ENCODE measurements around the gene LRRC19. TPM values are rescaled to one million over a fixed set of nuclear protein-coding genes. Genes with fewer than 3 reads are reported as not detected.

Gene LRRC19
- total RNA-seq, 1 experiment from 2014 or later, result not detected

DNA sequence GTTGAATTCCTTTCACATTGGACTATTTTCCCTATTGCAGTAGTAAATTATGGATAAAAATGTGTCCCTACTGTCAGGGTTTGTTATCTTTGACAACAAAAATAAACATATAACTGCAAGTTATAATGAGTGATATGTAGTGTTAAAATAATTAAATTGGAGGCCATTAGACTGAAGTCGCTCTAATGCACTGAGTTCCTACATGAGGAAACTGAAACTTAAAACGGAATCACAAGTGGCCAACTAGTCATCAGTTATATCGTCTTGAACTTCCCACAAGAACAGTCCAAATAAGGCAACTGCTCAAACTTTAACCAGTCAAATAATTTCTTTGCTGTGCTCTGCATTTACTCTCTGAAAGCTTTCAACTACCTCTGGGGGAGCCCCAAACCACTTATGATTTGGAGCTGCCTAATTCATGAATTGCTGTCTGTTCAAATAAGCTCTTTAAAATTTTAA is 51.4 kb downstream of the LRRC19 start:
- Histone ChIP-seq H3K9me3 (ENCODE audit: control insufficient read depth, insufficient read depth, low read depth, low read length) (no peaks in the 10 kb centered on the region), H3K36me3 (ENCODE audit: control insufficient read depth, insufficient read depth, low read length) (no peaks in the 10 kb centered on the region), H3K4me3 (ENCODE audit: low read depth in 2 of 2, low read length in 2 of 2) (no peak overlapping the region), H3K27ac (ENCODE audit: low read length) (no peak overlapping the region), H3K4me1 (ENCODE audit: control insufficient read depth, insufficient read depth, low read length) (no peaks in the 10 kb centered on the region), H3K27me3 (ENCODE audit: control insufficient read depth, insufficient read depth, low read length) (no peaks in the 10 kb centered on the region)
- ATAC-seq (no peak), DNase-seq (ENCODE audit: low read depth, low spot score) (no peak)
- in situ Hi-C loops (cut with HindIII; ENCODE audit: low pct_unique_long_range_greater_than_20kb, low sequenced_read_pairs), result no loop called here
- CTCF ChIA-PET, result no interaction called here
- no peak for TF ChIP-seq TCF7L2 (IDR thresholded peaks at IDR 0.05; ENCODE audit: low read depth, low read length)
- no peak for TF ChIP-seq REST (IDR thresholded peaks at IDR 0.05; ENCODE audit: insufficient read depth in 1 of 2, low read depth in 2 of 2, low read length in 1 of 2)
- no peak for TF ChIP-seq SIN3A (IDR thresholded peaks at IDR 0.05; ENCODE audit: borderline replicate concordance, insufficient read depth, low read depth, low read length)
- TF ChIP-seq CTCF (IDR thresholded peaks at IDR 0.05), result no peak
- no peak for TF ChIP-seq POLR2AphosphoS5 (IDR thresholded peaks at IDR 0.05; ENCODE audit: low read depth, low read length)
- BruUV-seq (replicated peaks), result no TSS peak
- POLR2A ChIA-PET, result no interaction called here
- intact Hi-C loops (cut with micrococcal nuclease; ENCODE audit: unreplicated experiment), result no loop called here

DNA sequence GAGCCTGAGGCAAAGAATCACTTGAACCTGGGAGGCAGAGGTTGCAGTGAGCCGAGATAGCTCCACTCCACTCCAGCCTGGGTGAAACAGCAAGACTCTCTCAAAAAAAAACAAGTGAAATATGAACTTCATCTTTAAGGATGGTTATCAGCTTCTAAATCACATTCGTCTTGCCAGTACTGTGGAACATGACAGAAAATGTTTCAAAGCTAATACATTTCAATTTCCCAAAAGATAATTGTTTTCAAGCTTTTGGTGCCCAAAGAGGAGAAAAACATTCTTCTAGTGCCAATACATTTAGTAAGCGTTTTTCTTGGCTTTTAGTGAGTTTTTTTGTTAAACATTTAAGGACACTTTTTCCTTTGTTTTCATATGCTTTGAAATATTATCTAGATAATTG is 53.7 kb downstream of the LRRC19 start:
- ChIA-PET CTCF (no interaction called here), POLR2A (no interaction called here)
- intact Hi-C loops (cut with micrococcal nuclease; ENCODE audit: unreplicated experiment) (no loop called here), in situ Hi-C loops (cut with HindIII; ENCODE audit: low pct_unique_long_range_greater_than_20kb, low sequenced_read_pairs) (no loop called here)
- H3K36me3 ChIP-seq (ENCODE audit: control insufficient read depth, insufficient read depth, low read length), result no peaks in the 10 kb centered on the region; the same call in 1 of the 2 replicates
- H3K4me3 ChIP-seq (ENCODE audit: low read depth in 2 of 2, low read length in 2 of 2), result no peak overlapping the region
- DNase-seq (ENCODE audit: low read depth, low spot score), result no peak
- TF ChIP-seq CTCF (IDR thresholded peaks at IDR 0.05) (no peak), SIN3A (IDR thresholded peaks at IDR 0.05; ENCODE audit: borderline replicate concordance, insufficient read depth, low read depth, low read length) (no peak), POLR2AphosphoS5 (IDR thresholded peaks at IDR 0.05; ENCODE audit: low read depth, low read length) (no peak), REST (IDR thresholded peaks at IDR 0.05; ENCODE audit: insufficient read depth in 1 of 2, low read depth in 2 of 2, low read length in 1 of 2) (no peak), TCF7L2 (IDR thresholded peaks at IDR 0.05; ENCODE audit: low read depth, low read length) (no peak)
- no TSS peak for BruUV-seq (replicated peaks)
- no peak overlapping the region for H3K27ac ChIP-seq (ENCODE audit: low read length)
- no peaks in the 10 kb centered on the region for H3K9me3 ChIP-seq (ENCODE audit: control insufficient read depth, insufficient read depth, low read depth, low read length)
- H3K4me1 ChIP-seq (ENCODE audit: control insufficient read depth, insufficient read depth, low read length), result no peaks in the 10 kb centered on the region
- no peak for ATAC-seq
- no peaks in the 10 kb centered on the region for H3K27me3 ChIP-seq (ENCODE audit: control insufficient read depth, insufficient read depth, low read length)

Data from Panc1 (cell line).